Dermis blood vessel endothelial cell (primary cell): ENCODE data around the gene CR1. TPM values are rescaled to one million over a fixed set of nuclear protein-coding genes. Genes with fewer than 3 reads are reported as not detected.
A peak's percentile ranks its signal among the peaks of the same experiment; 100 is the strongest.
"Not testable (repeated sequence)": the region's sequence is repeated elsewhere in the genome, so short reads cannot be mapped to it uniquely, and the experiment has no call there.

Experiments used
- DNase-seq: peaks from one replicate; pipeline ENCODE4 v3.0.0; 2010
- total RNA-seq: library from RNA; depleted of rRNA; stranded (reverse); fragments of >200 nt; gene quantifications from 2 replicates; pipeline ENCODE4 v1.2.3, GENCODE V29; 2014

CR1 gene
- total RNA-seq, 1 donor from 2014 or later: not detected

DNA sequence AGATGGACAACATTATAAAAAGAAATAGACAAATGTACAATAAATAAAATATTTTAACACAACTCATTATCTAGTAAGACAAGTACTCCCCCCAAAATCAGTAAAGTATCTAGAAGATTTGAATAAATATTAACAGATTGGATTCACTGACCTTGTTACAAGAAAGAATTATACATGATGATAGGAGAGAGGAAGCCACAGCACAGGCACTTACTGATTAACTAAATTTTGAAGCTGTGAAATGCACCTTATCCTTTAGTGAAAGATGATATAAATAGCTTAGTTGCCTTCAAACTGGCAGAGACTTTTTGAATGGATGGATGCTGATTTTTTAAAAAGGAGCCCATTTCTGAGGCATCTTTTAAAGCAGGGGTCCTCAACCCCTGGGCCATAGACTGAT, 8.5 kb downstream of the CR1 start:
- DNase-seq: no peak

DNA sequence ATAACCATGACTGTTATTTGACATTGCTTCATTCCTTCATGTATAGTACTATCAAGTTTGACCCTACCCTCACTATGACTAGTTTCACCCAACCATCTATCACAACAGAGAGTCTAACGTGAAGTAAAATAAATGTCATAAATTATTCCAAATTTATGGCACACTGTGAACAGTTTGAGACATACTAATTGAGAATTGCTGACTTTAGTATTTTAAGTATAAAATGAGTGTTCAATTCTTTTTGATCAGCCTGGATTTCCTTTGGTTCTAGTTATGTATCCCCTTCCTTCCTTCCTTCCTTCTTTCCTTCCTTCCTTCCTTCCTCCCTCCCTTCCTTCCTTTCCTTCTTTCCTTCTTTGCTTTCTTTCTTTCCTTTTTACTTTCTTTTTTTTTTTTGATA, 14.5 kb downstream of the CR1 start:
- DNase-seq: no peak

DNA sequence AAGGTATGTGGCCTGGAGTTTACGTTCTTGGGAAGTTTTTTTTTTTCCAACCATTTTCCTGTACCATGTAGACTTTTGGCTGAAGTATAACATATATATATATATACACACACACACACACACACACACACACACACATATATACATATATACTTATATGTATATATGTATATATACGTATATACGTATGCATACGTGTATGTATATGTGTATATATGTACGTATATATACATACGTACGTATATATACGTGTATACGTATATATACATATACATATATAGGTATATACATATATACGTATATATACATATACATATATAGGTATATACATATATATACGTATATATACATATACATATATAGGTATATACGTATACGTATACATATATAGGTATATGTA, 18.9 kb downstream of the CR1 start:
- DNase-seq: no peak

DNA sequence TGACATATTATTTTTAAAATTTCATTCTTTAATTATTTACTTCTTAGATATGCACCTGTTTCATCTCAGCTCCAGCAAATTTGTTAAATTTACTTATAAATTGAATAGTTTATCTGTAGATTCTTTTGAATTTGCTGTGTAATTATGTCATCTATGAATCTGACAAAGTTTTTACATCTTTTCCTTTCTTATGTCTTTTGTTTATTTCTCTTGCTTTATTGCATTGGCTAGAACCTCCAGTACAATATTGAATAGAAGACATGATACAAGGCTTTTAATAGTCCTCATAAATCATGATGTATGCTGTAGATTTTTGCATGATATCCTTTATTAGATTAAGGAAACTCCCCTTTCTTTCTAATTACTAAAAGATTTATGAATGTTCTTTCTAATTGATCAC, 20.8 kb downstream of the CR1 start:
- DNase-seq: no peak

DNA sequence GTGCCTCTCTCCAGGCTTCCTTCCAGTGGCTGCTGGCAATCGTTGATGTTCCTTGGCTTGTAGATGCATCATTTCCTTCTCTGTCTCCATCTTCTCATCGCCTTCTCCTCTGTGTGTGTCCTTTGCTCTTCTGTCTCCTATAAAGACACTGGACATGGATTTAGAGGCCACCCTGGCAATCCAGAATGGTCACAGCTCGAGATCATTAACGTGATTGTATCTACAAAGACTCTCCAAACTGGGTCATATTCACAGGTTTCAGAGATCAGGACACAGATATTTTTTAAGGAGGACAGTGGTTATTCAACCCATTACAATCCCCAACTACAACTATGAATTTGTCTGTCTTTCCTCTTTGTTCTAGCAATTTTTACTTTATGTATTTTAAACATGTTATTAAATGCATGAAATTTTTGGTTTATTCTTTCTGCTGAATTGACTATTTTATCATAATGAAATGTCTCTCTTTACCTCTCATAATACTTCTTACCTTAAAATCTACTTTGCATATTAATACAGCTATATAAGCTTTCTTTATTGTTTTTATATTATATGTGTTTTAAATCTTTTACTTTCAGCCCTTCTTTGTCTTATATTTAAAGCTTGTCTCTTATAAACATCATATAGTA, 22.8 kb downstream of the CR1 start:
- DNase-seq: no peak

DNA sequence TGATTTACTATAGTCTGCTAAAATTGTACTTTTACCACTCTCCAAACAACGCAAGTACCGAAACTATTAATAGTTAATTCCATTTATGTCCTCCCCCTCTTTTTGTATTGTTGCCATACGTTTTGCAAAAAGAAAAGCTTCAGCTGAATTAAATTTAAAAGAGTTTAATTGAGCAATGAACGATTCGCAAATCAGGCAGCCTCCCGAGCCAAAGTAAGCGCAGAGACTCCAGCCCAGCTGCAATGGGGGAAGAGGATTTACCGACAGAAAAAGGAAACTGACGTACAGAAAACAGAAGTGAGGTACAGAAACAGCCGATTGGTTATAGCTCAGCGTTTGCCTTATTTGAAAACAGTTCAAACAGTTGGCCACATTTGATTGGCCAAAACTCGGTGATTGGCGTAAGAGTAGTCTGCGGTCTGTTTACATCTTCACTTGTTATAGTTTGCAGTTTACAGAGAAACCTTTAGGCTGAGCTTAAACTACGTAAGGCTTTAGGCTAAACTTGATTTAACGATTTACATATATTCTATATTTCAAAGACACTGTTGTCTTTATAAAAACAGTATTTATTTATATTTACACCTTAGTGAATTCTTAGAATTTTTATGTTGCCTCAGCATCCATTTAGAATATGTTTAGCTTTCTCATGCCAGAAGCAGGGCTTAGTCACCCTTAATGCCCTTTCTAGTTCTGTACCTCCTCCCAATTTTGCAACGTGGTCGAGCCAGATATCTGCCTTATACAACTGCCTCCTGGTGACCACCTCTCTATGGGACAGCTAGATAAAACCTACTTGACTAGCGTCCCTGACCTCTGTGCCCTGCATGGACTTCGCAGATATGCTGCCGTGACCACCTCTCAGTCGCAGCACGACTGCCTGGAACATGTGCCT, 23.8 kb downstream of the CR1 start:
- no peak for DNase-seq

DNA sequence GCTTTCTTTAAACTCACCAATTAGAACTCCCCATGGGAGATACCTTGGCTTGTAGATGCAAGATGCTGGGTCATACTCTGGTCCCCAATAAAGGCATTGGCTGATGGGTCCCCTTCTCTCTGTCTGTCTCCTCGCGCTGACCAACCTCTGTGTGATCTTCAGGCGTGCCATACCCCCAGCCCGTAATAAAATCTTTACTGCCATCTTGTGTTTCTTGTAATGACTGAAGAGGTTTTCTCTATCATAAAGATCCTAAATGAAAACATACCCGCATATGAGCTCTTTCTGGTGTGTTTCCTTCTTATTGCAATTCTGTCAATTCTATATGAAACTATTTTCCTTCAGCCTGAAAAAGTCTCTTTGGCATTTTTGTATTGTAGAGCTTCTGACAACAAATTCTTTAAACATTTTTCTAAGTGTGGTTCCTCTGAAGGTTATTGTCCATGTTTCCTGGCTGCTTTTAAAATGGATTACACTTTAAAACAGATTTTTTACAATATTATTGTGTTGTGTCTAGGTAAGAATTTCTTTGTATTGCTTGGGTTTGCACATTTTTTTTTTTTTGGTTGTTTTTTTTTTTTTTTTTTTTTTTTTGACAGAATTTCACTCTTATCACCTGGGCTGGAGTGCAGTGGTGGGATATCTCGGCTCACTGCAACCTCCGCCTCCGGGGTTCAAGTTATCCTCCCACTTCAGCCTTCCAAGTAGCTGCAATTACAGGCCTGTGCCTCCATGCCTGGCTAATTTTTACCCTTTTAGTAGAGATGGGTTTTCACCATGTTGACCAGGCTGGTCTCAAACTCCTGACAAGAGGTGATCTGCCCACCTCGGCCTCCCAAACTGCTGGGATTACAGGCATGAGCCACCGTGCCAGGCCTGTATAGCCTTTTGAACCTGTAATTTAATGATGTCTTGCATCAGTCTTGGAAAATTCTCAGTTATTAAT, 24.7 kb downstream of the CR1 start:
- not testable (repeated sequence) for DNase-seq

DNA sequence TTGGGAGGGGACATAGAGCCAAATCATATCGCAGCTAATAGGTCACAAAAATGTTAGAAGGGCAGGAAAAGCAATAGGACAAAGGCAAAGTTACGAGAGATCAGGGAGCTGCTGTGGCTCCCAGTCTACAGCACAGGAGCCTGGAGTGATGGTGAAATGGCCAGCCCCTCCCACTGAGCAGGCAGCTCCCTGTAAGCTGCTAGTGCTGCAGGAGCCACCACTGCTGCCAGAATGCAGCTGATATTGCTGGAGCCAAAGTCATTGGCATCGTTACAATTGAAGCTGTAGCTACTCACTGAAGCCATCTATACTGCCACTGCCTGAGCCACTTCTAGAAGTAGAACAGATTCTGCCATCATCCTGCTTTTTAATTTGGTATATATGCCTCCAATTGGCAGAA, 29.3 kb downstream of the CR1 start:
- DNase-seq: not testable (repeated sequence)

DNA sequence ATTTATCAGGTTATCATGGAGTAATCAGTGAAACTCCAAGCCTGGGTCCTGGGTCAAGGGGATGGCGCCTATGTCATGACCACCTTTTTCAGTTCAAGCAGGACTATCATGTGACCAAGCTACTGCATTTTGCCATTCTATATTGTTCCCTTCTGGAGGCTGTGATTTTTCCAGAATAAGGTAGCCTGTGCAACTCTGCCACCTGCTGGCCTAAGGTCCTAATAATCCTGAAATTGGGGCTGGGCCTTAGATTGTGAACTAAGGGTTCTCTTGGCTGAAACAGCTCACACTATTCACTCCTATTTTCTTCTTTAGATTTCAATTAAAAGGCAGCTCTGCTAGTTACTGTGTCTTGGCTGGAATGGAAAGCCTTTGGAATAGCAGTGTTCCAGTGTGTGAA, 32.4 kb downstream of the CR1 start:
- not testable (repeated sequence) for DNase-seq

DNA sequence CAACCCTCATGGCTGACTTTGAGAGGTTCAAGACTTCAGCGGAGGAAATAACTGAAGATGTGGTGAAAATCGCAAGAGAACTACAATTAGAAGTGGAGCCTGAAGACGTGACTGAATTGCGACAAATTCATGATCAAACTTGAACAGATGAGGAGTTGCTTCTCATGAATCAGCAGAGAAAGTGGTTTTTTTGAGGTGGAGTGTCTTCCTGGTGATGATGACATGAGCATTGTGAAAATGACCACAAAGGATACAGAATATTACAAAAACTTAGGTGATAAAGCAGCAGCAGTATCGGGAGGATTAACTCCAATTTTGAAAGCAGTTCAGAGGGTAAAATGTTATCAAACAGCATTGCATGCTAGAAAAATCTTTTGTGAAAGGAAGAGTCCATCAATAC, 40.3 kb downstream of the CR1 start:
- not testable (repeated sequence) for DNase-seq

DNA sequence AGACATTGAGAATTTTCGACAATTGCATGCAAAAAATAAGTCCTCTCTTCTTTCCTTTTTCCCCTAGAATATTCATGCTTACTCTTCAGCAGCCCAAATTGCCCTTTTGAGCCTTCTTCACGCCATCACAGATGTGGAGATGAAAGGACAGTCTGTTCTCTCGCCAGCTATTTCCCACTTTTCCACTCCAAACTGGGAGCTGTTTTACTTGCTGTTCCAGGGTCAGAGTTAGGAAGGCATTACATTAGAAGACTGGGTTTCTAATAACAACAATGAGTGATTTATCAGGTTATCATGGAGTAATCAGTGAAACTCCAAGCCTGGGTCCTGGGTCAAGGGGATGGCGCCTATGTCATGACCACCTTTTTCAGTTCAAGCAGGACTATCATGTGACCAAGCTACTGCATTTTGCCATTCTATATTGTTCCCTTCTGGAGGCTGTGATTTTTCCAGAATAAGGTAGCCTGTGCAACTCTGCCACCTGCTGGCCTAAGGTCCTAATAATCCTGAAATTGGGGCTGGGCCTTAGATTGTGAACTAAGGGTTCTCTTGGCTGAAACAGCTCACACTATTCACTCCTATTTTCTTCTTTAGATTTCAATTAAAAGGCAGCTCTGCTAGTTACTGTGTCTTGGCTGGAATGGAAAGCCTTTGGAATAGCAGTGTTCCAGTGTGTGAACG, 50.9 kb downstream of the CR1 start:
- DNase-seq: not testable (repeated sequence)

DNA sequence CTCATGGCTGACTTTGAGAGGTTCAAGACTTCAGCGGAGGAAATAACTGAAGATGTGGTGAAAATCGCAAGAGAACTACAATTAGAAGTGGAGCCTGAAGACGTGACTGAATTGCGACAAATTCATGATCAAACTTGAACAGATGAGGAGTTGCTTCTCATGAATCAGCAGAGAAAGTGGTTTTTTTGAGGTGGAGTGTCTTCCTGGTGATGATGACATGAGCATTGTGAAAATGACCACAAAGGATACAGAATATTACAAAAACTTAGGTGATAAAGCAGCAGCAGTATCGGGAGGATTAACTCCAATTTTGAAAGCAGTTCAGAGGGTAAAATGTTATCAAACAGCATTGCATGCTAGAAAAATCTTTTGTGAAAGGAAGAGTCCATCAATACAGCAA, 58.9 kb downstream of the CR1 start:
- DNase-seq: not testable (repeated sequence)

DNA sequence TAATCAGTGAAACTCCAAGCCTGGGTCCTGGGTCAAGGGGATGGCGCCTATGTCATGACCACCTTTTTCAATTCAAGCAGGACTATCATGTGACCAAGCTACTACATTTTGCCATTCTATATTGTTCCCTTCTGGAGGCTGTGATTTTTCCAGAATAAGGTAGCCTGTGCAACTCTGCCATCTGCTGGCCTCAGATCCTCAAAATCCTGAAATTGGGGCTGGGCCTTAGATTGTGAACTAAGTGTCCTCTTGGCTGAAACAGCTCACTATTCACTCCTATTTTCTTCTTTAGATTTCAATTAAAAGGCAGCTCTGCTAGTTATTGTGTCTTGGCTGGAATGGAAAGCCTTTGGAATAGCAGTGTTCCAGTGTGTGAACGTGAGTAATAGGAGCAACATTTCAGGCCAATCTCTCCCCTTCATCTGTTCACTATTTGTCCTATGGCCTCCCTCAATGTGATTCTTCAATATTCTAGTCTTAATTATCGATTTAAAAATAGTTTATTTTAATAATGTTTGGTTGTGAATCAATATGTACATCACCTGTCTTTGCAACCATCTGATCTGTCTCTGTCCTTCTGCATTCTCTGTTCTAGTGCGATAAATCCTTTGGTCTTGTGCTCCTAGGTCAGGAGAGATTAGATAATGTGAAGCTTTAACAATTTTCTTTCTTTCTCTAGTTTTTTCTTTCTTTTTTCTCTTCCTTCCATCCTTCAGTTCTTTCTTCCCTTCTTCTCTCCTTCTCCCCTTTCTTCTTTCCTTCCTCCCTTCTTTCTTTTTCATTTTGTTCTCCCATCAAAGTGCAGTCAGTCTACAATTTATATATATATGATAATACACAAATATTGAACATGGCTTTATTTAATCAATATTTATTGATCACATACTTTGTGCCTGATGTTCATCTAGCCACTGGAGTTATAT, 69.8 kb downstream of the CR1 start:
- DNase-seq: peak; percentile 21

DNA sequence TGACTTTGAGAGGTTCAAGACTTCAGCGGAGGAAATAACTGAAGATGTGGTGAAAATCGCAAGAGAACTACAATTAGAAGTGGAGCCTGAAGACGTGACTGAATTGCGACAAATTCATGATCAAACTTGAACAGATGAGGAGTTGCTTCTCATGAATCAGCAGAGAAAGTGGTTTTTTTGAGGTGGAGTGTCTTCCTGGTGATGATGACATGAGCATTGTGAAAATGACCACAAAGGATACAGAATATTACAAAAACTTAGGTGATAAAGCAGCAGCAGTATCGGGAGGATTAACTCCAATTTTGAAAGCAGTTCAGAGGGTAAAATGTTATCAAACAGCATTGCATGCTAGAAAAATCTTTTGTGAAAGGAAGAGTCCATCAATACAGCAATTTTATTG, 76.0 kb downstream of the CR1 start:
- not testable (repeated sequence) for DNase-seq

DNA sequence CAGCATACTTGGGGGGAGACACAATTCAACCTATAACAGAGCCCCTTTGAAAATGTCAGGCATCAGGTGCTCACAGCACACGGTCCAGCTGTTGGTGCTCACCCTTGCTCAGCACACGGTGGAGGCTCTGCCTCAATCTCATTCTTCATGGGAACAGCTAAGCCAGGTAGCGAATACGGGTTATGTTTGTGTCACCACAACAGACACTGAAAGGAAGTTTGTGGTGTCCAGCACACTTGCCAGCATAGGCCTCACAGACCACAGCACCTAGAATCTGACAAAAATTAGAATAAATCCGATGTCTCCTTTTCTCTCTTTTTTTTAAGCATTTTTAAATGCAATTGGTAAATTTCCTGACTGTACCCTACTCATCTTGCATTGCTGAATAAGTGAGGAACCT, 77.1 kb downstream of the CR1 start:
- DNase-seq: not testable (repeated sequence)

DNA sequence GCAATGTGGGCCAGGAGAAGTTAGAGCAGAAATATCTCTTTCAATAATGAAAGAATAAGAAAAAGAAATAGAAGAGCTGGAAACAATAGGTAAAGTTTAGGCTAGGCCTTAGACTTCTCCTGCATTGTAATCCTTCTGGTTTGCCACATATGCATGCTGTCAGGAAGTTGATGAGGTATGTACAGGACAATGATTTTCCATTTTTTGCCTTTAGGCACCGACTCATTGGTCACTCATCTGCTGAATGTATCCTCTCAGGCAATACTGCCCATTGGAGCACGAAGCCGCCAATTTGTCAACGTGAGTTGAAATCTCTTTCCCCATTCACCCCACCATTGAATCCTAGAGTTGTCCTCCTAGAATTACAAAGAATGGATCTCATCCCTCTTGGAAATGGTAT, 79.4 kb downstream of the CR1 start:
- DNase-seq: not testable (repeated sequence)

DNA sequence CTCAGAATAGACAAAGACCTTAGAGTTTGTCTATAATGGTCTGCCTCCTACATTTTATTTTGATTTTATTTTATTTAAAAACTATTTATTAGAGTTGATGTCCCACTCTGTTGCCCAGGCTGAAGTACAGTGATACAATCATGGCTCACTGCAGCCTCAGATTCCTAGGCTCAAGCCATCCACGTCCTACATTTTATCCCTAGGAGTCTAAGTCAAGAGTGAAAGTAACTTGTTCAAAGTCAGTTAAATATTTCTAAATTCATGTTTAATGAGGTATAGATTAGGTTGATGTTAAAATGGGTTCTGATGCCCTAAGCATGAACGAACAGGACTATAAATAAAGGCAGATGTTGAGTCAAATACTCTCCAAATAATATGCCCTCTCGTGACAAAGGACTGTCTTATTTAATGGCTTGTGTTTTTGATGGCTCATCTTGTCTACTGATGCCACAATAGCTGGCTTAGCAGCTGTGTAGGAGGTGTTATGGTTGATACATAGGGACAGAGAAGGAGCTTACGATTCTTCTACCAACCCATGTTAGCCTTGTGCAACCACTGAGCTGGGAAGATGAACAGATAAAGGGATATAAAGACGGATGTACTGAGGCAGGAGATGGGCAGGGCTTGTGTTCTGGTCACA, 83.0 kb downstream of the CR1 start:
- DNase-seq: no peak

DNA sequence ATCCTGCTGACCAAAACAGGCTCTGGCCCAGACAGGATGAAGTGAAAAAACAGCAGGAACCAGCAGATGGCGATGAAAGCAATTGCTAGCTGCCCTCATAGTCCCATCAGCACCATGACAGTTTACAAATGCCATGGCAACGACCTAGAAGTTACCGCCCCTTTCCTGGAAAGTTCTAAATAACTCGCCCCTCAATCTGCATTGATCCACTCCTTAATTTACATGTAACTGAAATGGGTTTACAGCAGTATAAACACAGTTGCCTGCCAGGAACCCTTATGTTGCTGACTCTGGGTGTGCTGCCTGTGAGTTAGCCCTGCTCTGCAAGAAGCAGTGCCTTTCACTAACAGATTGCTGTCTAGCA, 83.5 kb downstream of the CR1 start:
- peak; percentile 70 for DNase-seq

DNA sequence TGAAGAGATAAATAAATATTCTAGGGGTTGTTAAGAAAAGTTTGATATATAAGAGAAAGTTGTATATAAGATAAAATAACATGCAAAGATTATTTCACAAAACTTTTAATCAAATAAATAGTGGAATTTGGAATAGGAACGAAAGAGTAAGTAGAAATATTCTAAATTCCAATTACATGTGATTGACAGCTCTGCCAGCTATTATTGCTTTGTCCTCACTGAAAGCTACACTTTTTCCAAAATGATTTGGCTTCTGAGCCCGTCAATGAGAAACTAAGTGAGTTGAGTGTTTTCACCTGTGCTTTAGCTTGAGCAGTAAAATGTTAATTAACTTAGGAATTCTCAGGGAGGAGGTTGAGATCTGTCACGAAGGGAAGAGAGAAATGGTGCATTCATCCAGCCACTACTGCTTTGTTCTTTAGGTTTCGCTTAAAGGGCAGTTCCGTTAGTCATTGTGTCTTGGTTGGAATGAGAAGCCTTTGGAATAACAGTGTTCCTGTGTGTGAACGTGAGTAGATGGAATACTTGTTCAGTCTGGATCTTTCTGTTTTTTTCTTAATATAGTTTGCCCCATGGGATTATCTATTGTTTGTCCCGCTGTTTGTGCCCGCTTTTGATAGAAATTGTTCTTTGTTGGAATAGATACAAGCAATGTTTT, 85.7 kb downstream of the CR1 start:
- DNase-seq: no peak

DNA sequence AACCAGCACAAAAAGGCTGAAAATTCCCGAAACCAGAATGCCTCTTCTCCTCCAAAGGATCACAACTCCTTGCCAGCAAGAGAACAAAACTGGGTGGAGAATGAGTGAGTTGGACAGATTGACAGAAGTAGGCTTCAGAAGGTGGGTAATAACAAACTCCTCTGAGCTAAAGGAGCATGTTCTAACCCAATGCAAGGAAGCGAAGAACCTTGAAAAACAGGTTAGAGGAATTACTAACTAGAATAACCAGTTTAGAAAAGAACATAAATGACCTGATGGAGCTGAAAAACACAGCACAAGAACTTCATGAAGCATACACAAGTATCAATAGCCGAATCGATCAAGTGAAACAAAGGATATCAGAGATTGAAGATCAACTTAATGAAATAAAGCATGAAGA, 93.5 kb downstream of the CR1 start:
- not testable (repeated sequence) for DNase-seq
